T47D (cell line): ENCODE measurements around the gene MPST.

ENCODE experiments used
- DNase-seq, 2 experiments: peaks; one replicate each; pipeline versions ENCODE4 v3.0.0 to v3.0.0-alpha.2; 2011 to 2012; ENCODE audit warnings: low read depth in 1 of 2, low spot score in 1 of 2
- JUND ChIP-seq: IDR thresholded peaks from 2 replicates; pipeline ENCODE4 v1.6.1; 2012; ENCODE audit warnings: low read depth
- in situ Hi-C: cut with HindIII; loops from 2 replicates; pipeline ENCODE4 v1.10.0; 2016; ENCODE audit warnings: low sequenced_read_pairs, low pct_unique_long_range_greater_than_20kb

MPST gene

DNA sequence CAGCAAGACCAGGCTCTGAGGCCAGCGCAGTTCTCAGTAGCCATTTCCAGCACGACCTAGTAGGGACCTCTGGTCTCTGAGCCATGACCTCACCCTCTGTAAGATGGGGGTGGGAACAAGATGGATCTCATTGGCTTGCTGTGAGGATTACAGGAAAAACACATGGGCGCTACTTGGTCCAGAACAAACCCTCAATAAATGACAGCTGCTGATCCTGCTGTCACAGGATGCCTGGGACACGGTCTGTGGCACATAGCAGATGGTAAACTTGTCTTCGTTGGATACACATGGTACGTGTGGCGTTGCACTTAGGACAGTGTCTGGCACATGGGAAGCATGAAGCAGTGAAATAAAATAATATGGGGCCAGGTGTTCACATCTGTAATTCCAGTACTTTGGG lies 27.5 kb downstream of the MPST start:
- in situ Hi-C loops: no loop called here
- TF ChIP-seq JUND: no peak
- DNase-seq: no peak

DNA sequence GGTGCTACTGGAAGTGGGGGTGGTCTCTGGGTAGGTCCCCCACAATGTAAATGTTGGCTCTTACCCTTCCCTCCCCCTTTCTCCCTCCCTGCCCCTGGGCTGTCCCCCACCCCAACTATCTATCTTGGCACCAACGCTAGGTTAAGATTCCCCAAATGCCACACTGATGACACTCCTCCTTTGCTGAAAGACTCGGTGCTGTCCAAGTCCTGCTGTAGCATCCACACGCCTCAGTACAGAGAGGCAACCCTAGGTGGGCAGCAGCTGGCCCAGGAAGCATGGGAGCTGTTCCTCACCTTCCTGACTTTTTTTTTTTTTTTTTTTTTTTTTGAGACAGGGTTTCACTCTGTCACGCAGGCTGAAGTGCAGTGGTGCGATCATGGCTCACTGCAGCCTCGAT lies 28.6 kb downstream of the MPST start:
- no peak for TF ChIP-seq JUND
- in situ Hi-C loops: no loop called here
- no peak for DNase-seq

DNA sequence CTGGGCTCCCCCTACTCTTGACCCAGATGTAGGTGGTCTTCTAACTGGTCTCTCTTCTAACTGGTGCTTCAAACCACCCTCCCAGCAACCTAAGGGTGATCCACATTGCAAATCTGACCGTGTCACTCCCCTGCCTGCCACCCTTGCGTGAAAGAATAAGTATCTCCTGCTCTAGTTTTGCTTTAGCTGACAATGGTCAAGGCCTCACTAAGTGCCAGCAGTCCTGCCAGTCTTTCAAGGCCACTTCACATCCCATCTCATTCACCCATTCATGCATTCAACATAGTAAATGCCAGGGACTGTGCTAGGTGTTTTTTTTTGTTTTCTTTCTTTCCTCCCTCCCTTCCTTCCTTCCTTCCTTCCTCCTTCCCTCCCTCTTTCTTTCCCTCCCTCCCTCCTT lies 29.7 kb downstream of the MPST start:
- TF ChIP-seq JUND: no peak
- in situ Hi-C loops: no loop called here

GRCh38 chr22:37050913-37051312 lies 31.4 kb downstream of the MPST start:
- TF ChIP-seq JUND: no peak
- no peak for DNase-seq
- in situ Hi-C loops: no loop called here

More for the DNA sequence above, 29.7 kb downstream of the MPST start:
- no peak for DNase-seq

GRCh38 chr22:37051391-37052385 lies 32.1 kb downstream of the MPST start, which contains the start of gene KCTD17:
TSS of gene KCTD17 (plus strand) at chr22:37051742. CDS start at chr22:37051761, 19 bp downstream.
- TF ChIP-seq JUND: no peak
- in situ Hi-C loops: no loop called here
- DNase-seq: peak; percentile 58 to 77

- TF ChIP-seq JUND: no peak
- no peak for DNase-seq
- in situ Hi-C loops: no loop called here
Observed at GRCh38 chr22:37052386-37053309, 33.1 kb downstream of the MPST start.

DNA sequence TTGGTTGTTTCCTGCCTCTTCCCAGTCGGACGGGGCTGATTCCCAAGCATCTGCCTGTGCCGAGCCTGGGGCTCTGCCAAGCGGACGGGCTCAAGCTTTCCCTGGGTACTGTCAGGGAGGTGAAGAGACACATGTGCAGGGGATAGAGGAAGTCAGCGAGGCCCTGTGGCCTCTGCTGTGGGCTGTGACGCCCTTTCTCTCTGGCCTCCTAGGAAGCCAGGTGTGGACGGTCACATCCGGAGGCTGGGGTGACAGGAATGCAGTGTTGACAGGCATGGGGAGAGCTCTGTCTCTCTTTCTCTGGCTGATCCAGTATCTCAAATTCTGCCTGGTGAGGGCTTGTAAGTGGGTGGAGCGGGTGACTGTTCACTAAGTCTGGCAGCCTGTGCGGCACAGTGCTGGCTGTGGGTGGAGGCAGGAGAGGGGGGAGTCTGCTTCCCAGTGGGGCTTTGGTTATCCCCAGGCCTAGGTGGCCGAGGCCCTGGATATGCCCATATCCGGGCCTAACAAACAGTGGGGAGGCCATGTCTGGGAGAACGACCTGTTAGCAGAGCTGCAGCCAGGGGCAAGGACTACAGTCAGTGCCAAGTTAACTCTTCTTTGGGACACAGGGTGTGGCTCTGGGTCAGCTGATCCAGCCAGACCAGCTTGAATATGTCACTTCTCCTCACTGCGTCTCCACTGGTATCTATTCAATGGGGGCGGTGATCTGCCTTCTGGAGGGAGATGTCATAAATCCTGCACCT lies 33.9 kb downstream of the MPST start:
- in situ Hi-C loops: no loop called here
- TF ChIP-seq JUND: no peak
- no peak for DNase-seq

DNA sequence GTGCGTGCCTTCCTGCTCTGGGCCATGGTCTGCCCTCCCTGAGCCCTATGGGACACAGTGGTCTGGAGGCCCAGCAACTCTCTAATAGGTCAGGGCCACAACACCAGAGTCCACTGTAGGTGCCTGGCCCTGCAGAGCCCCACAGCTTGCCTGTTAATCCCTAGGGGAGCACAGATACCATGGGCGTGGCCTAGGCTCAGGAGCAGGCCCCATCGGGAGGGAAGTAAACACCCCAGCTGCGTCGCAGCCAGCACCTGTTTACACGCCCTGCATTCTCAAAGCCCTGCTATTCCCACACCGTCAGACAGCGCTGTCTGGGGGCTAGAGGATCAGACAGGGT lies 34.5 kb downstream of the MPST start:
- no peak for DNase-seq
- in situ Hi-C loops: no loop called here
- TF ChIP-seq JUND: no peak

DNA sequence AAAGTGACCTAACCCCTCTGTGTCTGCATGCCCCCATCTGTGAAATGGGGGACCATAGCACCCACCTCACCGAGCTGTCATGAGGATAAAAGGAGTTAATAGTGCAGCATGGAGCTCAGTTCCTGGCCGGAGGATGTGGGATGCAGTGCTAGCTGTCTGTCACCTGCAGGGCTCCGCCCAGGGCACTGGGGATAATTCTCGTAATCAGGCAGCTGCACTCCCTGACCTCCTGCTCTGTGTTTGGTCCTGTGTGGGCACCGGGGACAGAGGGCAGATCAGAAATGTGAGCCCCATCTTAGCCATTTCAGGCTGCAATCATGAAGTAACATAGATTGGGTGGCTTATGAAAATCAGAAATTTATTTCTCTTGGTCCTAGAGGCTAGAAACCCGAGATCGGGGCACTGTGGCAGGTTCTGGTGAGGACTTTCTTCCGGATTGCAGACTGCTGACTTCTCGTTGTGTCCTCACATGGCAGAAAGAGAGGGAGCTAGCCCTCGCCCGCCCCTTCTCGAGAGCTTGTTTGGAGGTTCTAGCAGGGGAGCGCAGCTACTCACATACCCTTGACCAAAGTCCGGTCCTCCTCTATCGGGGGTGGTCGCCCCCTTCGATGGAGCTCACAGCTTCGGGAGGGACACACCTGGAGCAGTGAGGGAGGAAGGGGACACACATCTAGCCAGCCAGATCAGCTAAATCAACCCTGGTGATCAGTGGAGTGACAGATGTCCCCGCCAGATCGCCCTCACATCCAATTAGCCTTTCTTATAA lies 35.2 kb downstream of the MPST start:
- DNase-seq: no peak
- in situ Hi-C loops: no loop called here

GRCh38 chr22:37056246-37056645 lies 36.7 kb downstream of the MPST start:
- TF ChIP-seq JUND: no peak
- in situ Hi-C loops: no loop called here
- DNase-seq: no peak

More for the DNA sequence above, 35.2 kb downstream of the MPST start:
- no peak for TF ChIP-seq JUND

- in situ Hi-C loops: no loop called here
- TF ChIP-seq JUND: no peak
- no peak for DNase-seq
Observed at GRCh38 chr22:37057226-37057625, 37.7 kb downstream of the MPST start.
